HG03025 (cell line): Measurements from ENCODE around the gene EYA2.
"Not testable (repeated sequence)": the region's sequence is repeated elsewhere in the genome, so short reads cannot be mapped to it uniquely, and the experiment has no call there.

ENCODE experiments used
- ATAC-seq: cut with Tn5 transposase; IDR thresholded peaks from one replicate; pipeline ENCODE4 v1.9.1; 2021; ENCODE audit warnings: mild to moderate bottlenecking, moderate library complexity; ENCODE audit not compliant: unreplicated experiment, low FRiP score

The EYA2 gene

DNA sequence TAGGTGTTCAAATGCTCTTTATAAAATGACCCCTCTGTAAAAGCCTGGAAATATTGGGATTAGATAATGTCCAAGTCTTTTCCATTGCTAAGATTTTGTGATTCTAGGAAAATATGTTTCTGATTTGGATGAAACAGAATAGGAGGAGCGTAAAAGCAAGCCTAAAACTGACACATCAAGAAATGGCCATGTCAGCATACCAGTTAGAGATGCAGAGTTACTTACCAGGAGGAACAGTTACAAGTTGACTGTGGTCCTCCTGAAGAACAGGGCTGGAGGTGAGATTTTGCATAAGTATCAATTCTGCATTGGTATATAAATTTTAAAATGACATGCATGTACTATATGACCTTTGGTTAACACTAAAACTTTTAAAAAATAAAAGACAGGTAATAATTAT, 35.3 kb downstream of the EYA2 start:
- ATAC-seq, result no peak

DNA sequence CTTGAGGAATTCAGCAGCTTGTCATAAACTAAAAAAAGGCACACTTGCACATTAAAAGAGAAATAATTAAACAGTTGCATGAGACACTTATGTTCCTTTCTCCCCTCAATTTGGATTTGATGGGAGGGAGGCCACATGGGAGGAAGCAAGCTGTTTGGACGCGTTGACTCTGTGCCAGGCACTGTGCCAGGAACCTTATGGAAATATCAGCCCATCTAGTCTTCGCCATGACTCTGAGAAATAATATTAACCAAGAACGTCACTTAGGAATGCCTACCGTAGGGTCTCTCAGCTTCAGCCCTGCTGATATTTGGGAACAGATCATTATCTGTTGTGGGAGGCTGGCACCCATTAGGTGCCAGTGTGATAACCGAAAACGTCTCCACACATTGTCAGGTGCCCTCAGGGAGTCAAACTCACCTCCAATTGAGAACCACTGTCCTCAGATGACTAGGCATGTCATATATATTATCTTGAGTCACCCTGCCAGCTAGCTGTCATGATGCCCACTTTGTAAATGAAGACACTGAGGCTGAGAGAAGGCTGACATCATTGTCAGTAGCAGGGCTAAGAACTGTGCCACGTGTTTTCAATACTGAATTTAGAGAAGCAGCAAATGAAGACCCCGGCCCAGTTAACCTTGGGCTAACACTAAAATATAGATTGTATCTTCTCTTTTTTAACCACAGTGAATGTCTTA, 36.1 kb downstream of the EYA2 start:
- no peak for ATAC-seq

DNA sequence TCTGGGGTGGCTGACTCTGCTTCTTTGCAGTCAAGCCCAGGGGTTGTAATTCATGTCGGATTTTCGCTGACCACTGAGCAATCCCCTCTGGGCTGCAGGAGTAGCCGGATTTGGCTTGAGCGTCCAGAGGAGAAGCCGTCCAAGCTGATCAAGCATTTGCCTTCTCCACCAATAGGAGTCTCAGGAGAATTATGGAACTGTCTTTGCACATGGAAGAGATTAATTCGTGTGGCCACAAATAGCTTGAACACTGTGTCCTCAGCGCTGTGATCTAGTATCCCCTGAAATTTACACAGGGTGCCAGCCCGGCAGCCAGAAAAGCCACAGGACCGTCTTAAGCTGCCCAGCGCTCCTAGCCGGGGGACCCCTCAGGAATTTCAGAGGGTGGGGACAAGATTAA, 37.1 kb downstream of the EYA2 start:
- ATAC-seq, result no peak

DNA sequence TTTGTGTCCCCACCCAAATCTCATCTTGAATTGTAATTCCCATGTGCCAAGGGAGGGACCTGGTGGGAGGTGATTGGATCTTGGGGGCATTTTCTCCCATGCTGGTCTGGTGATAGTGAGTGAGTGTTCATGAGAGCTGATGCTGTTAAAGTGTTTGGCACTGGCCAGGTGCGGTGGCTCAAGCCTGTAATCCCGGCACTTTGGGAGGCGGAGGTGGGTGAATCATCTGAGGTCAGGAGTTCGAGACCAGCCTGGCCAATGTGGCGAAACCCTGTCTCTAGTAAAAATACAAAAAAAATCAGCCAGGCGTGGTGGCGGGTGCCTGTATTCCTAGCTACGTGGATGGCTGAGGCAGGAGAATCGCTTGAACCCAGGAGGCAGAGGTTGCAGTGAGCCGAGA, 37.8 kb downstream of the EYA2 start:
- not testable (repeated sequence) for ATAC-seq

DNA sequence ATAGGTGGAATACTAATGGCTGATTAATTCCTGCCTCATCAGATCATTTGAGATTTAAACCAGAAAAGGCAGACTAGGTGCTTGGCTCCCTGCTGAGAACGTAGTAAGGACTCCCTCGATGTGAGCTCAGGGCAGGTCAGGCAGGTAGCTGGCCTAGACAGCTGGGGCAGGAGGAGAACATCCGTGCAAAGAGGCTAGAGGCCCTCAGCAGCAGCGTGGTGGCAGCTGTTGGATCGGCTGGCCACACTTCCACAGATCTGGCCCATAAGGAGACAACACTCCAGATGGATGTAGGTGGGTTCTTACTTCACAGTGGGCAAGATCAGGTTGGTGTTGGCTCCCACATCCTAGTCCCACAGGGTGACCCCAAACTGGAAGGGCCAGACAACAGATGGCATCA, 38.5 kb downstream of the EYA2 start:
- no peak for ATAC-seq

DNA sequence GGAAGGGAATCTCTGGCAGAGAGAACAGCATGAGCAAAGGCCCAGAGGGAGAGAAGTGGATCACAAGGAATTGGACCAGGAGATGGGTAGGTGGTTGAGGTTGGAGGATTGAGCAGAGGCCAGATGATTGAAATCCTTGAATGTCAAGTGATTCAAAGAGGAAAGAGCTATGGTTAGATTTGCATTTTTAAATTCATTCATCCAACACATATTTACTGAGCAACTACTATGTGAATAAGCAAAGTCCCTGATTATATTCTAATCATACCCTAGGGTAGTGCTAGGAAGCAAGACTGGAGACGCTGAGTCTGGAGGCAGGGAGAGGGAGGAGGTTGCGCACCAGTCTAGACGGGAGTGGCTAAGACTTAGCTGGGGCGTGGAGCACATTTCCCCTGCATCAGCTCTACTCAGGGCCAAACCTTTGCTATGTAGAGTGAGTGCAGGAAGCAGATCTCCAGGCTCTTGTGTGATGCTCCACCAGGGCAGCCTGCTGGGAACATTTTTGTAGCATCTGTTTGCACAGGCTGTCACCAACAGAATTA, 40.2 kb downstream of the EYA2 start:
- ATAC-seq, result no peak

DNA sequence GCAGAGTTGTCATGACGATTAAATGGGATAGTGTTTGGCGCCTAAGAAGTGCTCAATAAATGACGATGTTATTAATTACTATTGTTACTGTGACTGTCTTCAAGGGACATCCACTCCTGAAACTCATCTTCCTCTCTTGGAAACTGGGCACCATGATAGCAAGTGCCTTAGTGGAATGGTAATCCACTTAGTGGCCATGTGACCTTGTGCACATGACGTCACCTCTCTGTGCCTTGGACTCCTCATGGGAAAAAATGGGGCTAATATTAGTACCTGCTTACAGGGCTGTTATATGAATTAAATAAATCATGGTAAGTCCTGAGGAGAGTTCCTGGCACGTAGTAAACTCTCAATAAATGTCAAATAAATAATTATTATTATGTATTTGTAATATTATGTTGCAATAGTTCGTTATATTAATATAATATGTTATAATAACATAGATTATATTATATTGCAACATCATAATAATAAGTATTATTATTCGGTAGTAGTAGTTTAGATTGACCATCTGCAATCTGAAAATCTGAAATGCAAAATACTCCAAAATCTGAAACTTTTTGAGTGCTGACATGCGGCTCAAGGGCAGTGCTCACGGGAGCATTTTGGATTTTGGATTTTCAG, 40.9 kb downstream of the EYA2 start:
- no peak for ATAC-seq

DNA sequence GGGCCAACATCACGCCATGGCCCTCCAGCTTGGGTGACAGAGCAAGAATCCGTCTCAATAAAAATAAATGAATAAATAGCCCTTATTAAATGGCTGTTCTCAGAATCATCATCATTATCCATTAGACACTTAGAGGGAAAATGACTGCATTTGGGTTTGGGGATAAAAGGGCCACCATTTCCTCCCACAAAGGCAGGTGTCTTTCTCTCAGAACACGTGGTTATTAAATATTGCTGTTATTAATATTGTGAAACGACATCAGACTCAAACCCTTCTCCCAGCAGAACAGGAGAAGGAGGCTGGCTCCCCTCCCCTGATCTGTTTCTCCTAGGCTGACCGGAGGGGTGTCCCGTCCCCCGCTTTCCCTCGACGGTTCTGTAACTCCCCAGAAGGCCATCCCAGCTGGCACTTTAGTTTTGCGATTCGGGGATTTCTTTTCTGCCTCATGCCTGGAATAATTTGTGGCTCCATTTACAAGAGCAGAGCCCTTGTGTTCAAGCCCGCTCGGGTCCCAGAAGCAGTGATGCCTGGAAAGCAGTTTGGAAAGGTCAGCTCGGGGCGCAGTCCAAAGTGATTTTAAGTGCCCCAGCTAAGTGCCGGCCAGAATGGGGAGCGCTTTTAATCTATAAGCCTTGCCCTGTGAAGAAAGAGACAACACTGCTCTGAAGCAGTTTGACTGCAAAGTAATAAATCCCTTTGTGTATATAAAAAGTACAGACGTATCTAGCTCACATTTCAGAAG, 41.9 kb downstream of the EYA2 start:
- no peak for ATAC-seq

DNA sequence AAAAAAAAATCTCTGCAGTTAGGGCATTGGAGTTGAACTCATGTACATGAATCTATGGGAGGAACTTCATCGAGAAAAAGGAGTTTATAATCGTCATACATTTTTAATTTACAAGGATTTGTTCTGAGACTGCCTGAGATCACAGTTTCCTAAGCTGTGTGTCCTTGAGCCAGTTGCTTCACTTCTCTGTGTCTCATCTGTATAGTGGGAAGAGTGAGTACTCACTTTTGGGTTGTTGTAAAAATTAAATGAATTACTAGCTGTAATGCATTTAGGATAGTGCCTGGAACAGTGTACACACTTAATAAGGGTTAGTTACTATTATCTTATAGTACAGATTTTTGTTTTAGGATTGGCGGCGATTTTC, 42.5 kb downstream of the EYA2 start:
- ATAC-seq, result no peak

DNA sequence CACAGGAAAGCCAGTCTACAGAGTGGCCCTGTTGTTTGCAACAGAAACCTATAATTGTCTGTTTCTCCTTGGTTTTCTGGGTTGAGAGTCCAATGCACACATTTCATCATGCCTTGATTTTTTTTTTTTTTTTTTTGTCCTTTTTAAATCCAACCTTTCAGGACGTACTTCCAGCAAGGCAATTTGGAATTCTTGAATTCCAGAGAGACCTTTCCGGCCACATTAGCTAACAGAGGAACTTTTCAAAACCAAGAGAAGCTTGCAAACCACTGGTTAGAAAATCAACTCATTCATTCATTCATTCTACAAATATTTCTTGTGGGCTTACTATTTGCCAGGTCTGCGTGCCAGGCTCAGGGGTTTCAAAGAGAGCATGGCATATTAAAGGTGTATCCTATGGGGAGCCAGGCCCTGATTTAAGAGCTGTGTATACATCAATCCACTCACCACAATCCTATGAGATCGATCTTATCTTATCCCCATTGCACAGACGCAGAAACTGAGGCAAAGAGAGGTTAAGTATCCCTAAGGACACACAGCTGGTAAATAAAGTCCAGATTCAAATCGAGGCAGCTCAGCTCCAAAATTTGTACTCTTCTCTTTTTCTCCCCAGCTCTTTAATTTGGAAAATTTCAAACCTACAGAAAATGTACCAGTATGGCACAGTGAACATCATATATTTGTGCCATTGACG, 43.0 kb downstream of the EYA2 start:
- ATAC-seq, result no peak

DNA sequence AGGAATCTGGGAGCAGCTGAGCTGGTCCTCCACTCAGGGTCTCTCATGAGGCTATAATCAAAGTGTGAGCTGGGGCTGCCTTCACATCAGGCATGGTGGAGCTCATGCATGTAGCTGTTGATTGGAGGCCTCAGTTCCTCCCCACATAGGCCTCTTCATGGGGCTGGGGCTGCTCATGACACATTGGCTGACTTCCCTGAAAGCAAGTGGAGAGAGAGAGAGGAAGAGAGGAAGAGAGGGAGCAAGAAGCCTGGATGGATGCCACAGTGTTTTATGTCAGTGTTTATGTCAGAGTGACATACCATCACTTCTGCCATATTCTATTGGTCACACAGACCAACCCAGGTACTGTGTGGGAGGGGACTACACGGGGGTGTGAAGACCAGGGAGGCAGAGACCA, 43.8 kb downstream of the EYA2 start:
- ATAC-seq, result no peak

DNA sequence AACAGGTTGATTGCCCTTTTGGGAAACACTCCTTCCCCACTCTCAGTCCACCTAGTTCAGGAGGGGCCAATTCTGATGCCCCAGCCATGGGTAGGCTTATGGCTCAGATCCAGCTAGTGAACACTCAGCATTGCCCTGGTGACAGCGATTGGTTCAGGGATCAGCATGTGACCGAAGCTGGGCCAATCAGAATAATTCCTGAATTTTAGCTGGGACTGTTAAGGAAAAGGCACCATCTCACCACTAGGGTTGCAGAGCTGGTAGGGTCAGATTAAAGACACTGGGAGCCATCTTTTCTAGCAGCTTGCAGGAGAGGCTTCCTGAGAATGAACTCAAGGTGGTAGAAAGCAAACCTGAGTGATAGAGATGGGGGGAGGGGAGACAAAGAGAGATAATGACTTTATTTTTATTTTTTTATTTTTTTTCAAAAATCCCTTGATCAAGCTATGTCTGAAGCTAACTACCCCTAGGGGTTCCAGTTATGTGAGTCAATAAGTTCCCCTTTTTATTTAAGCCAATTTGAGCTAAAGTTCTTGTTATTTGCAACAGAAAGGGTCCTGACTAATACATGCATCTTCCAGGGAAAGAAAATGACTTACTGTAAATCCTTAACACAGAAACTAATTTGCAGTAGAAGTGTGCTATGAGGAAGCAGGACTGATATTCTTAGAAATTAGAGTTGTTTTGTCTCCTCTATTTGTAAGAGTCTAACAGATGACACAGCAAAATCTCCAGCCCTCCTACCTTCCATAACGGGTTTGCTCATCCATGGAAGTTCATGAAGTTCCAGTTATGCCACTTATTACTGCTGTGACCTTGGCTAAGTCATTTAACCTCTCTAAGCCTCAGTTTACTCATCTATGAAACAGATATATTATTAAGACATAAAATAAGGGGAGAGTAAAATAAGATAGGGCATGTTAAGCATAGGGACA, 44.7 kb downstream of the EYA2 start:
- ATAC-seq, result no peak

DNA sequence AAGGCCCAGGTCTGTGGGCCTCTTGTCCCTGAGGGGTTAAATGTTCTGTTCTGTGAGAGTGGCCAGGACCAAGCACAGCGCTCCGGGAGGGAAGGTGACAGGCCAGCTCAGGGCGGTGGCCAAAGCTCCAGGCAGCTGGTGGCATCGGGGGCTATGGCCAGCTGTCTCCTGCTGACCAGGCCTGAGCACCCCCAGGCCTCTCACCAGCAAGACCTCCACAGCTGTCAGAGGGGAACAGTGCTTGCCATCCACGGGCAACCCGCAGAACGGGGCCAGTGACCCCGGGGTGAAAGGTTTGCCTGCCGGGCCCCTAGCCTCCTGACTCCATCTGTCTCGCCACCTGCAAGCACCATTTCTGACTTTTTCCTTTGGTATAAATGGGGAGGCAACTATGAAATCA, 46.0 kb downstream of the EYA2 start:
- ATAC-seq, result no peak

DNA sequence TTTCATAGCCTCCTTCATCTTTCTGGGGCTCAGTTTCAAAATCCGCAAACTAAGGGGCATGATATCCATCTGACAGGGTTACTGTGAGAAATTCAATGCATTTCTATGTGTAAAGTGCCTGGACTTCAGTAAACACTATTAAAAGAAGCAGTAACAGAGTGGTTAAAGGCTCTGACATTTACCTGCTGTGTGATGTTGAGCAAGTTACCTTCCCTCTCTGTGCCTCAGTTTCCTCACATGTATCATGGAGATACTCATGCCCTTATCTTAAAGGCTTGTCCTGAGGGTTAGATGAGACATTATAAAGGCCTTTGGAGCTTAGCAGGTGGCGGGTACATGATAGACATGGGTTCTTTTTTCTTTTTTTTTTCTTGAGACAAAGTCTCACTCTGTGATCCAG, 46.8 kb downstream of the EYA2 start:
- no peak for ATAC-seq

DNA sequence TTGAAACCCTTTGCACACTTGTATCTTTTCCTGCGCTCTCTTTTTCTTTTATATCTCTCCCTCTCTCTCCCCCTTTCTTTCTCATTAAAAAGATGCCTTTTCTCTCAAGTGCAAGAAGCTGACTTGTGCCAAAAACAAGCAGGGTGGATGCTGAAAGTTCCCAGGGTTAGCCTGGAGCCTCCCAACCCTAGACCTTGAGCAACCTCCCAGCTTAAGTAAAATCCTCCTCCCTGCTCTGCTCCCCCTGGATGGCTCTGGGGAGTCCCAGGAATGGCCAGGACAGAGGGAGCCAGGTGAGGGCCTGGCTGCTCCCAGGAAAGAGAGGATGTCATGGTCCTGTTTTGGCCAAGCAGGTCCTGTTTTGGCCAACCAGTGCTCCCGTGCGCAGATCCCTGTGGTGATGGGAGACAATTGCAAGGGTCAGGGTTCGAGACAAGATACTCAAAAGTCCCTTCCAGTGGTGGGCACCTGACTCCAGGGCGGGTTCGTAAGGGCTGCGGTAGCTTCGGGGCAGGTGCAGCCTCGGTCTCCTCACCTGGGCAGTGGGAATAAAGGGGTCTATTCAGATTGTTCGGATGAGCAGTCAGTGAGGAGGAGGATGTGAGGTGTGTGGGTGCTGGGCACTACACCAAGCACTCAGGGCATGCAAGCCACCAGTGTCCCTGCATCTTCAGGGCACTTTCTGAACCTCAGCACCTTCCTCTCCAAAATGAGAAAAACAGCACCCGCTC, 49.4 kb downstream of the EYA2 start:
- ATAC-seq, result no peak

DNA sequence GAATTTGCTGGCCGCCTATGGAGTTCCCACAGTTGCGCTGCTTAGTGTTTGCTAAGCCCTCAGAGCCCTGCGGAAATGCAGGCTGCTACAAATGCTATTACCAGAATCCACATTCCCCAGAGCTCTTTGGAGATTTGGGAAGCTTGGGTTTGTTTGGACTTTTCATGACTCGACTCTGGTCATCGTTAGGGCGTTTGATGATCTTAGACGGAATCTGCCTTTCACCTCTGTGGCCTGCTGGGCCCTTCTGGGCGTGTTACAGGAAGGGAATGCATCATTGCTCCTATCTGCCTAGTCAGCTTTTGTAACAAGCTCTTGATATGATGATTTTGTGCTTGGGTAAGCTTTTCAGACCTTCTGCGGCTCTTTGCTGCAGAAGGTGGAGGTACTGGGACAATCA, 50.8 kb downstream of the EYA2 start:
- no peak for ATAC-seq

DNA sequence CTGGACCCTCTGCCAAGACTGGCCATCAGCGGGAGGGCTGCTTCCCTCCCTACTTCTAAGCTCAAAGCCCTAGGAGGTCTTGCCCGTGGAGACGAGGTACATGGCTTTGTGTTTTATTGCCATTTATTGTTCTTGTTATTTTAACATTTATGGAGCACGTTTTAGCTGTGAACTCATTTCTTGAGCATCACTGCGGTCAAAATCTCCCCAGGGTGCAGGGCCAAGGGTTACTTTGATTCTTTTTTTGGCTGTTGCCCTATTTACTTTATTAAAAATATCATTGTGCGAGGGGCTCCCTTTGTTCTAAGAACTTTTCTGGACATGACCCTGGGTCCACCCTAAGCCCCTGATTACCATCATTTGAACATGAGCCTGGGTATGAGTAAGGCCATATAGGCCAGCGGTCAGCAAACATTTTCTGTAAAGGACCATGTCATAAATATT, 51.6 kb downstream of the EYA2 start:
- no peak for ATAC-seq

DNA sequence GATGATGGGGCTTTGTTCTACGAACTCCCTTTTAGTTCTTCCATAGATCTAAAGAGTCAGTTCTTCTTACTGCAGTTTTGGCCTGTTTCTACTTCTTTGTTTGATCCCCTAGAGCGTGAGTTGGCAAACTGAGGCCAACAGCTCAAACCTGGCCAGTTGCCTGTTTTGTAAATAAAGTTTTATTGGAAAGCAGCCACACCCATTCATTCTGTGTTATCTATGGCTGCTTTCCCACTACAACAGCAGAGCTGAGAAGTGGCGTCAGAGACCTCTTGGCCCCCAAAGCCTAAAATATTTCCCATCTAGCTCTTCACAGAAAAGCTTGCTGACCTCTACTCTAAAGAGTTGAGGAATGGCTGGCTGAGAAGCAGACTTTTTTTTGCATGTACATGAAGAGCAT, 52.2 kb downstream of the EYA2 start:
- no peak for ATAC-seq

DNA sequence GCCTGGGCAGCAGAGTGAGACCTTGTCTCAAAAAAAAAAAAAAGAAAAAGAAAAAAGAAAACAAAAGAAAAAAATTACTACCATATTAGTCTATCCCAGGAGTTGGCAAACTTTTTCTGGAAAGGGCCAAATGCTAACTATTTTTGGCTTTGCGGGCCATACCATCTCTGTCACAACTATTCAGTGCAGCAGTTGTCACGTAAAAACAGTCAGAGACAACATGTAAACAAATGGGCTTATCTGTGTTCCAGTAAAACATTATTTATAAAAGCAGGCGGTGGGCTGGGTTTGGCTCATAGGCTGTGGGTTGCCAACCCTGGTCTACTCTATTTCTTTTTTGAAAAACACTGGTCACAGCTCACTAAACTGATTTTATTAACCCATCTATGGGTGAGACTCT, 53.4 kb downstream of the EYA2 start:
- no peak for ATAC-seq
